Hematopoietic multipotent progenitor cell (in vitro differentiated cells): Measurements from ENCODE around the gene SUZ12. TPM values are rescaled to one million over a fixed set of nuclear protein-coding genes. Genes with fewer than 3 reads are reported as not detected.
"Not testable (repeated sequence)": the region's sequence is repeated elsewhere in the genome, so short reads cannot be mapped to it uniquely, and the experiment has no call there.

Experiments used
- DNase-seq, 3 donors: peaks; one replicate each; pipeline ENCODE4 v3.0.0-alpha.2; 2011 to 2015; ENCODE audit warnings: low read depth in 2 of 3, low spot score in 2 of 3
- total RNA-seq: library from RNA; depleted of rRNA; stranded (reverse); fragments of >200 nt; gene quantifications from one replicate; pipeline ENCODE4 v1.2.3, GENCODE V29; 2012

Gene SUZ12
- total RNA-seq, 1 donor = 9.7 TPM

DNA sequence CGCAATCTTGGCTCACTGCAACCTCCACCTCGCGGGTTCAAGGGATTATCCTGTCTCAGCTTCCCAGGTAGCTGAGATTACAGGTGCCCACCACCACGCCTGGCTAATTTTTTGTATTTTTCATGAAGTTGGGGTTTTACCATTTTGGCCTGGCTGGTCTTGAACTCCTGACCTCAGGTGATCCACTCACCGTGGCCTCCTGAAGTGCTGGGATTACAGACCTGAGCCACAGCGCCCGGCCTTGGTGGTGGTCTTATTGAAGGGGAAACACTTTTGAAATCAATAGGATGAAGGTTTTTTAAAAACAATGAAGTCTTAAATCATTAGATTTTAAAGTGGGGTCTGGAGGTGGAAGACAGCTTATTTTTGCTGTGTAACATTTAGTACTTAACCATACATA lies 5.6 kb downstream of the SUZ12 start:
- not testable (repeated sequence) for DNase-seq

DNA sequence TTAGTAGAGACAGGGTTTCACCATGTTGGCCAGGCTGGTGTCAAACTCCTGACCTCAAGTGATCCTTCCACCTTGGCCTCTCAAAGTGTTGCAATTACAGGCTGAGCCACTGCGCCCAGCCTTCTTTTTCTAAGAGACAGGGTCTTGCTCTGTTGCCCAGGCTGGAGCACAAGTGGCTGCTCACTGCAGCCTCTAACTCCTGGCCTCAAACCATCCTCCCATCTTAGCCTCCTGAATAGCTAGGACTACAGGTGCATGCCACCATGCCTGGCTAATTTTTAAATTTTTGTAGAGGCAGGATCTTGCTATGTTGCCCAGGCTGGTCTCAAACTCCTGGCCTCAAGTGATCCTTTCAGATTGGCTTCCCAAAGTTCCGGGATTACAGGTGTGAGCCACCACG lies 15.1 kb downstream of the SUZ12 start:
- not testable (repeated sequence) for DNase-seq

DNA sequence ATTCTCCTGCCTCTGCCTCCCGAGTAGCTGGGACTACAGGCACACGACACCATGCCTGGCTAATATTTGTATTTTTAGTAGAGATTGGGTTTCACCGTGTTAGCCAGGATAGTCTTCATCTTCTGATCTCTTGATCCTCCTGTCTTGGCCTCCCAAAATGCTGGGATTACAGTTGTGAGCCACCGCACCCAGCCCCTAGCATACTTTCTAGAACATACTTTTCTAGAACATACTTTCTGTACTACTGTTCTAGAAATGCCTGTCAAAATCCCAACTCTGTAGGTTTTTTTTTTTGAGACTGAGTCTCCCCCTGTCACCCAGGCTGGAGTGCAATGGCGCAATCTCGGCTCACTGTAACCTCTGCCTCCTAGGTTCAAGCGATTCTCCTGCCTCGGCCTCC lies 27.3 kb downstream of the SUZ12 start:
- not testable (repeated sequence) for DNase-seq

DNA sequence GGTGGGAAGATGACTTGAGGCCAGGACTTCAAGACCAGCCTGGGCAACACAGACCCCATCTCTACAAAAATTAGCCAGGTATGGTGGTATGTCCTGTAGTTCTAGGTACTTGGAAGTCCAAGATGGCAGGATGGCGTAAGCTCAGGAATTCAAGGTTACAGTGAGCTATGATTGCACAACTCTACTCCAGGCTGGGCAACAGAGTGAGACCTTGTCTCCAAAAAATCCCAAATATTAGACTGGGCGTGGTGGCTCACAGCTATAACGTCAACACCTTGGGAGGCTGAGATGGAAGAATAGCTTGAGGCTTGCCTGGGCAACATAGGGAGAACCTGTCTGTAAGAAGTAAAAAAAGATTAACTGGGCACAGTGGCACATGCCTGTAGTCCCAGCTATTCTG lies 30.8 kb downstream of the SUZ12 start:
- no peak for DNase-seq

DNA sequence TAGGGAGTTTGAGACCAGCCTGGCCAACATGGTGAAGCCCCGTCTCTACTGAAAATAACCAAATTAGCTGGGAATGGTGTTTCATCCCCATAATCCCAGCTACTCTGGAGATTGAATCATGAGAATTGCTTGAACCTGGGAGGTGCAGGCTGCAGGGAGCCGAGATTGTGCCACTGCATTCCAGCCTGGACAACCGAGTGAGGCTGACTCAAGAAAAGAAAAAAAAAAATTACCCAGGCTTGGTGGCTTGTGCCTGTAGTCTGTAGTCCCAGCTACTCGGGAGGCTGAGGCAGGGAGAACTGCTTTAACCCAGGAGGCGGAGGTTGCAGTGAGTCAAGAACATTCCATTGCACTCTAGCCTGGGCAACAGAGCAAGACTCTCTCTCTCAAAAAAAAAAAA lies 33.6 kb downstream of the SUZ12 start:
- not testable (repeated sequence) for DNase-seq

DNA sequence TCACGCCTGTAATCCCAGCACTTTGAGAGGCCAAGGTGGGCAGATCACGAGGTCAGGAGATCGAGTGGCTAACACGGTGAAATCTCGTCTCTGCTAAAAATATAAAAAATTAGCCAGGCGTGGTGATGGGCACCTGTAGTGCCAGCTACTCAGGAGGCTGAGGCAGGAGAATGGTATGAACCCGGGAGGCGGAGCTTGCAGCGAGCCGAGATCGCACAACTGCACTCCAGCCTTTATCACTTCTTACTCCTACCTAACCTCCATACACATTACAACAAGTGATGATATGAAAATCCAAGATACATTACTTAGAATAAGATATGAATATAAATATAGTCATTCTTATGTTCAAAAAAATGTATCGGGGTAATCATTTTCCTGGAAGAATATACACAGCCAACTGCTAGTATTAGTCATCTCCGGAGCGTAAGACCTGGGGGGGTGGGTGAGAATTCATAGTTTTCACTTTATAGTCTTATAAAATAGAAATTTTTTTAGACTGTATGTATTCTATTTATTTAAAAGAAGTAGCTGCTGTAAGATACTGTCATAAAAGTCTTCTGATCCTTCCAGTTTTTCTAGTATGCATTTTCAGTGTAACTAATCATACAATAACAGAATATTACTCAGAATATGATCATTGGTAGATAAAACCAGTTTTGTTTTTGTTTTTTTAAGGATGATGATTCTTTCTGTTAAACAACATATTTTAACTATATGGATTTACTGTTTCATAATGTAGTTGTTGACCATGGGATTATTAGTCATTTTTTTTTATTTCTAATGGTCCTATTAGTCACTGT lies 37.7 kb downstream of the SUZ12 start:
- not testable (repeated sequence) for DNase-seq

DNA sequence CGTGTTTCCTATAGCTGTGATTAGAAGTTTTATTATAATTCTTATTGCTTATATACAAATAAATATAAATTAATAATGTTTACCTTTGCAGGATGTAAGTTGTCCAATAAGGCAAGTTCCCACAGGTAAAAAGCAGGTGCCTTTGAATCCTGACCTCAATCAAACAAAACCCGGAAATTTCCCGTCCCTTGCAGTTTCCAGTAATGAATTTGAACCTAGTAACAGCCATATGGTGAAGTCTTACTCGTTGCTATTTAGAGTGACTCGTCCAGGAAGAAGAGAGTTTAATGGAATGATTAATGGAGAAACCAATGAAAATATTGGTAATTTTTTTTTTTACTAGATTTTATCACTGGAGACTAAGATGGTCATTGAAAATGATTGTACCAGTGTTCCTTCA lies 38.6 kb downstream of the SUZ12 start:
- DNase-seq = not testable (repeated sequence)

DNA sequence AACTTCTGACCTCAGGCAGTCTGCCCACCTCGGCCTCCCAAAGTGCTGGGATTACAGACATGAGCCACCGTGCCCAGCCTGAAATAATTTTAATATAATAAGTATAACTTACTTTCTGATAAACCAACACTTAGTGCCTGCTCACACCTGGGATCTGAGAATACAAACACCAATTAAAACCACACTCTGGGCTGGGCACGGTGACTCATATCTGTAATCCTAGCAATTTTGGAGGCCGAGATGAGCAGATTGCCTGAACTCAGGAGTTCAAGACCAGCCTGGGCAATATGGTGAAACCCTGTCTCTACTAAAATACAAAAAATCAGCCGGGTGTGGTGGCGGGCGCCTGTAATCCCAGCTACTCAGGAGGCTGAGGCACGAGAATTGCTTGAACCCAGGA lies 55.0 kb downstream of the SUZ12 start:
- not testable (repeated sequence) for DNase-seq

DNA sequence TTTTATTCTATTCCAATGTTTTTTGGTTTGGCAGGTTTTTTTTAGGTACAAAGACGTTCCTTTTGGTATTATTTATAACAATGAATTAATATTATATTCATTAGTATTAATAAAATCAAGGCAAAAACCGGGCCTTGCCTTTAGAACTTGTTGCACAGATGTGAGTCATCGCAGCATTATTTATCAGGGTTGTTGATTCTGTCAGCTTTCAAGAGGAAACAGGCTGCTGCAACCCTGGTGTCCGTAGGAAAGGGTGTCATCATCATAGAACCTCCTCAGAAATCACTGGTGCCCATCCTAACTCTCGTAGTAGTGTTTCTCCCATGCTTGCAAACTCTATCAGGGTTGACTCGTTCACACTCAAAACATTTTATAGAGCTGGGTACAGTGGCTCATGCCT lies 60.2 kb downstream of the SUZ12 start:
- no peak for DNase-seq

DNA sequence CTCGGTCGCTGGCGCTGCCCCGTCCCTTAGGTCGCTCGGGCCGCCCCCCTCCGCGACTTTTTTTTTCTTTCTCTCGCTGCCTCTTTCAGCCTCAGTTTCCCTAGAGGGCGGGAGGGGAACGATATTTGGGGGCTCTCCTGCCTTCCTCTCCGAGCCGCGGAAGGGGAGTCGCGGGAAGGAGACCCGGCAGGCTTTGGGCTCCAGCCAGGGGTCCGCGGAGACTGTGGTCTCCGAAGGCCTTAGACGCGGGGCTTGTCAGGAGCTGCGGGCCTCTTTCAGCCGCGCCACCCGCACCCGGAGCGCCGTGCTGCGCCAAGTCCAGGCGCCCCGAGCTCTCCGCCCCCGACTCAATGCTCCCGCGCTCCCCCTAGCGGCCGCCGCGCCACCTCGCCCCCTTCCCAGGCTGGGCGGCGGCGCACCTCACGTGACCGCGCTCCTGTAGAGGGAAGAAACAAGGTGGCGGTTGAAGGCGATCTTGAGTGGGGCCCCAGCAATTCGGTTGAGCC lies 70.2 kb downstream of the SUZ12 start, which contains the start of gene LRRC37B:
TSS of gene LRRC37B (plus strand) at position 427 of the 506 bp plus-strand sequence. CDS start 14,010 bp downstream, outside the sequence.
- DNase-seq = peak; percentile 70 to 88 (median 83)

DNA sequence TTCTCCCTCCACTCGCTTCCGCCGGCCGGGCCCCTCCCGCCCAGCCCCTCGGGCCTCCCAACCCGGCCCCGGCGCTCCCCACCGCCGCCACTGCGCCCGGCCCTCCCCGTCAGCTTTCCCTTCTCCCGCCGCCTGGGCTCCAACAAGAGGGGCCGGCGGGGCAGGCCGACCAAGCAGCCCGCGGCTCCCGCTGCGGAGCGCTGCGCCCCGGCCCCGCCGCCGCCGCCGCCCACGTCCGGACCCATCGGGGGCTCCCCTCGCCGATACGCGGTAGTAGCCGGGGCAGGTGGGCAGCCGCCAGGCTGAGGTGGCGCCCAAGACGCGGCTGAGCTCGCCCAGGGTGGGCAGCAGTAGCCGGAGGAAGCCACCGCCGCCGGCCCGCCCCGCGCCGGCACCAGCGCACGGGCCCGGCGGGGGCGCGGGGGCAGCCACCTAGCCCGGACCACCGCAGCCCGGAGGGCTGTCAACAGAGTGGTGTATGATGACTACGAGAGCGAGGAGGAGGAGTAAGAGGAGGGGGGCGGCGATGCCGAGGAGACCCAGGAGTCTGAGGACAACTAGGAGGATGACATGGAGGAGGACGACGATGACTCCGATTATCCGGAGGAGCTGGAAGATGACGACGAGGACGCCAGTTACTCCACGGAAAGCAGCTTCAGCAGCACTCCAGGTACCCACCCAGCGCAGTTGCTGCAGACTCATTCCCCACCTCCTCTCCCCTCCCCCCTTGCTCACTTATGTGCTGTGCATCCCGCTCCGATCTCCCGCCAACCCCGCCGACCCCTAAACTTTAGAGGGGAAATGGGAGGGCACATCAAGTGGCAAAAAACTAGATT lies 70.9 kb downstream of the SUZ12 start:
- peak; percentile 23 to 48 (median 43) for DNase-seq

DNA sequence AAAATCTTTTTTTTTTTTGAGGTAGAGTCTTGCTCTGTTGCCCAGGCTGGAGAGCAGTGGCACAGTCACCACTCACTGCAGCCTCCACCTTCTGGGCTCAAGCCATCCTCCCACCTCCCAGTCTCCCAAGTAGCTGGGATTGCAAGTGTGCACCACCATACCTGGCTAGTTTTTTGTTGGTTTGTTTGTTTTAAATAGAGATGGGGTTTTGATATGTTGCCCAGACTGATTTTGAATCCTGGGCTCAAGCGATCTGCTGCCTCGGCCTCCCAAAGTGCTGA lies 72.4 kb downstream of the SUZ12 start:
- DNase-seq = no peak

DNA sequence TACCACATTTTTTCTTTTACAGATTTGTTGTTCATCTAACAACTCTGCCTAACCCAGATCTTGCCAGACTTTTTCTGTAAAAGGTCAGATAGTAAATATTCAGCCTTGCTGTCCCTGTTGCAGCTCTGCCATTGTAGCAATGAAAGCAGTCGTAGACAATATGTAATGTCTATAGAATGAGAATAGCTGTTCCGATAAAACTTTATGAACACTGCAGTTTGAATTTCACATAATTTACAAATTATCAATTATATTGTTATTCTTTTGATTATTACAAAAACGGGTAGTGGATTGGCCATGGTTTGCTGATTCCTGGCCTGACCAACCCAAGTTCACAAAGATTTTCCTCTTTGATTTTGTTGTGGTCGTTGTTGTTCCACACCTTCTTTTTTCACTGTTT lies 73.3 kb downstream of the SUZ12 start:
- no peak for DNase-seq

DNA sequence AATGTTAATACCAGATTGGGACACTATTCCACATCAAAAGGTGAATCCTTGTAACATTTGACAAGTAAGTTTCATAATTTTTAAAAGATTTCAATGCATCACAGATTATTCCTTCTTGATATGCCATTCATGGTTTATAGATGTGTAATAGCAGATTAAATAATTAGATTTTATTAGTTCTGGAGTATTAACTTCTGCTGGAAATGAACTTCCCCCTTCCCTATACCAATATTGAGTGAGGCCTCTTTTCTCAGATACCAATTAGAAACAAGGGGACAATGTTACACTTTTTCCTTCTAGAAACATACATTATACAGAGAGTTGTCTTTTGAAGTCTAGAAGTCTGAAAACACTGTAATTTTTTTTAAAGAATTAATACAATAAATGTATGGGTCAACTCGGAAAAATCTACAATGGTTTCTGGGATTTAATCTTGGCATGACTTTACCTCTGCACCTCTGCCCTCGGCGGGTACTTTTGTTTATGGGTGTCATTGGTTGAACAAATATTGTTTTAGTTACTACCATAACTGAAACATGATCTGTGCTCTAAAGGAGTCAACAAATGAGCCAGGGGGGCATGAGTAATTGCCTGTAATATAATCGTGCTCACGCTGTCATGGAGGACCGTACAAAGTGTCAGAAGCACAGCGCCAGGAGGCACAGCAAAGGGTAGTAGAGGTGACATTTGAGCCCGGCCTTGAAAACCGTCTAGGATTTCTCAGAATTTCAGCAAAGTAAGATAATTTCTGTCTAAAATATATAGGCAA lies 78.6 kb downstream of the SUZ12 start:
- no peak for DNase-seq

DNA sequence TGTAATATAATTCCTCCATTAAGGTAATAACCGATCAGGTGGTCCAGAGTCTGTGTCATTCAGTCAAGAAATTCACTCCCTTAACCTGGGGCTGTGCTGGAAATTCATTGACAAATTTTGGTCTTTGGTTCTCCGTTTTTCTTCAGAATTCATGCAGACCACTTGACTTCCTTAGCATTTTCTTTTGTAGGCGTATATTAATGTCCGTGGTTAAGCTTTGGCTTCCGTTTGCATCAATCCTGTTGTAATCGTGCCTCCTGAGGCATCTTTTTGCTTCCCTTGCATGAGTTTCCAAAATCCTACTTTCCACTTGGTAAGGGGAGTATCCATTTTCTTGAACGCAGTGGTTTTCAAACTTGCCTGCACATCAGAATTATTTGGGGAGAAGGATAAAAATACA lies 79.4 kb downstream of the SUZ12 start:
- peak in 2 of 3 donors; percentile 27 for DNase-seq

DNA sequence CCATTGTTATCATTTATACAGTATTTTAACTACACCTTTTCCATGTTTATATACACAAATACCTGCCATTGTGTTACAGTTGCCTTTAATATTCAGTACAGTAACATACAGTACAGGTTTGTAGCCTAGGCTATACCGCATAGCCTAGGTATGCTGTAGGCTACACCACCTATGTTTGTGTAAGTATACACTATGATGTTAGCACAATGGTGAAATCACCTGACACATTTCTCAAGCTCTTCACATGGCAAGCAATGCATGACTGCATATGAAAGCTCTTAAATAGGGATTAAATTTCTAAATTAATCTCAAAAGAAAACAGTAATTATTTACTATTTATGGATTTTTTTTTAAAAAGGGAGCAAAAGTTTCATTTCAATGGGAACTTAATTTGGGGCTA lies 82.4 kb downstream of the SUZ12 start:
- no peak for DNase-seq

DNA sequence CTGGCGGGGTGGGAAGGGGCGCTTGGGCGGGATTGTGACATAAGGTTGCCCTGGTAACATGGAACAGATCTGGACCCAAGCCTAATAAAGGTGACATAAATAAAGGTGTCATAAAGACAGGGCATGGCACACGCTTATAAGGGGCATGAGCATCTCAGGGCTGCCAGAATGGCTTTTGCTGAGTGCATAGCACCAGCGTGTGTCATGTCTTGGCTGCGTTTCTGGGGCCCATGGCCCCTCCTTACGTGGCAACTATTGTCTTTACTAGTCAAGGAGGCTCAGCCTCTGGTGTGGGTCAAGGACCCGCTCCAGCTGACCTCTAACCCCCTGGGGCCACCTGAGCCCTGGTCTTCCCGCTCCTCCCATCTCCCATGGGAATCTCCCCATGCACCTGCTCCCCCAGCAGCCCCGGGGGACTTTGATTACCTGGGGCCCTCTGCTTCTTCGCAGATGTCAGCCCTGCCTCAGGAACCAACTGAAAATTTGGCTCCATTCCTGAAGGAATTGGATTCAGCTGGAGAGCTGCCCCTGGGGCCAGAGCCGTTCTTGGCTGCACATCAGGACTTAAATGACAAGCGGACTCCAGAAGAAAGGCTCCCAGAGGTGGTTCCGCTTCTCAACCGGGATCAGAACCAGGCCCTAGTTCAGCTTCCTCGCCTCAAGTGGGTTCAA lies 84.3 kb downstream of the SUZ12 start:
- no peak for DNase-seq

DNA sequence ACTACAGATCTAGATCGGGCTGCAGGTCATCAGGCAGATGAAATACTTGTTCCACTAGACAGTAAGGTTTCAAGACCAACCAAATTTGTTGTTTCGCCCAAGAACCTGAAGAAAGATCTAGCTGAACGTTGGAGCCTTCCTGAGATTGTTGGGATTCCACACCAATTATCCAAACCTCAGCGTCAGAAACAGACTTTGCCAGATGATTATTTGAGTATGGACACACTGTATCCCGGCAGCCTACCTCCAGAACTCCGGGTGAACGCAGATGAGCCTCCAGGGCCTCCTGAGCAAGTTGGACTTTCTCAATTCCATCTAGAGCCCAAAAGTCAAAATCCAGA lies 84.8 kb downstream of the SUZ12 start:
- DNase-seq = no peak

DNA sequence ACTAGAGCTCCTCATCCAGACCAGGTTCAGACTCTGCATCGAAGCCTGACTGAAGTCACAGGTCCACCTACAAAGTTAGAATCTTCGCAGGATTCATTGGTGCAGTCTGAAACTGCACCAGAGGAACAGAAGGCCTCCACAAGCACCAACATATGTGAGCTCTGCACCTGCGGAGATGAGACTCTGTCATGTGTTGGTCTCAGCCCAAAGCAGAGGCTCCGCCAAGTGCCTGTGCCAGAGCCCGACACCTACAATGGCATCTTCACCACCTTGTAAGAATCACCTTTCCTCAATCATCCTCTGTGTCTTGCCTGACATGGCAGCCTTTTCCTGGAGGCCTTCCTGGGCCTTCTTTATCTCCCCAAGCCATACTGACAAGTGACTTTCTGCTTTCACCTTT lies 85.7 kb downstream of the SUZ12 start:
- DNase-seq = not testable (repeated sequence)

DNA sequence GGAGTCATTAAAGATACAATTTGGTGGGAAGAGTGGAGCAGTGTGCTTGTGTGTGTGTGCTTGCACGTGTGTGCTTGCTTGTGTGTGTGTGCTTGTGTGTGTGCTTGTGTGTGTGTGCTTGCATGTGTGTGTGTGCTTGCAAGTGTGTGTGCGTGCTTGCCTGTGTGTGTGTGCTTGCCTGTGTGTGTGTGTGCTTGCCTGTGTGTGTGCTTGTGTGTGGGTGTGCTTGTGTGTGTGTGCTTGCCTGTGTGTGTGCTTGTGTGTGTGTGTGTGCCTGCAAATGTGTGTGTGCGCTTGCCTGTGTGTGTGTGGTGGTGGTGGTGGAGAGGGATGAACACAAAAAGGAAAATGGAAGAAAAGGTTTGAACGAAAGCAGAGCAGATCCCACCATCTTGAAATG lies 90.5 kb downstream of the SUZ12 start:
- DNase-seq = not testable (repeated sequence)

DNA sequence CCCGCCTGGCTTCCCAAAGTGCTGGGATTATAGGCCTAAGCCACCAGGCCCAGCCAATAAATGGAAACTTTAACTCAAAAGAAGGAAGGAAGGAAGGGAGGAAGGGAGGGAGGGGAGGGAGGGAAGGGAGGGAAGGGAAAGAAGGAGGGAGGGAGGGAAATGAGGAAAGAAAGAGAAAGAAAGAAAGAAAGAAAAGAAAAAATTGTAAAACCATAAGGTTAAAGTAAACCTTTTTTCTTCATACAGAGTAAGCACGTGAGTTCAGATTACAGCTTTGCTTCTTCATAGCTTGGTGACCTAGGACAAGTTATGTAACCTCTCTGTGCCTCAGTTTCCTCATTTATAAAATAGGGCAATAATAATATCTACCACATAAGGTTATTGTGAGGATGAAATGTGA lies 96.4 kb downstream of the SUZ12 start:
- no peak for DNase-seq
